ENCODE measurements around the gene PLXNA4.

GRCh38 chr7:132397070-132397469 lies 179.2 kb downstream of the PLXNA4 start:
- TF ChIP-seq TARDBP (IDR thresholded peaks at IDR 0.05) (no peak), SUZ12 (IDR thresholded peaks at IDR 0.05) (no peak), BHLHE40 (IDR thresholded peaks at IDR 0.05; ENCODE audit: borderline replicate concordance) (no peak), SP1 (IDR thresholded peaks at IDR 0.05) (no peak), ZNF384 (IDR thresholded peaks at IDR 0.05) (no peak), ELF4 (IDR thresholded peaks at IDR 0.05) (no peak), FOXA1 (IDR thresholded peaks at IDR 0.05) (no peak), FOXK2 (IDR thresholded peaks at IDR 0.05) (no peak)
